HG03095 (cell line): ENCODE results near the gene AGBL1.
"Not testable (repeated sequence)": the region's sequence is repeated elsewhere in the genome, so short reads cannot be mapped to it uniquely, and the experiment has no call there.

Source experiments
- ATAC-seq: cut with Tn5 transposase; IDR thresholded peaks from one replicate; pipeline ENCODE4 v1.9.1; 2021; ENCODE audit warnings: moderate library complexity; ENCODE audit not compliant: unreplicated experiment

Gene AGBL1

DNA sequence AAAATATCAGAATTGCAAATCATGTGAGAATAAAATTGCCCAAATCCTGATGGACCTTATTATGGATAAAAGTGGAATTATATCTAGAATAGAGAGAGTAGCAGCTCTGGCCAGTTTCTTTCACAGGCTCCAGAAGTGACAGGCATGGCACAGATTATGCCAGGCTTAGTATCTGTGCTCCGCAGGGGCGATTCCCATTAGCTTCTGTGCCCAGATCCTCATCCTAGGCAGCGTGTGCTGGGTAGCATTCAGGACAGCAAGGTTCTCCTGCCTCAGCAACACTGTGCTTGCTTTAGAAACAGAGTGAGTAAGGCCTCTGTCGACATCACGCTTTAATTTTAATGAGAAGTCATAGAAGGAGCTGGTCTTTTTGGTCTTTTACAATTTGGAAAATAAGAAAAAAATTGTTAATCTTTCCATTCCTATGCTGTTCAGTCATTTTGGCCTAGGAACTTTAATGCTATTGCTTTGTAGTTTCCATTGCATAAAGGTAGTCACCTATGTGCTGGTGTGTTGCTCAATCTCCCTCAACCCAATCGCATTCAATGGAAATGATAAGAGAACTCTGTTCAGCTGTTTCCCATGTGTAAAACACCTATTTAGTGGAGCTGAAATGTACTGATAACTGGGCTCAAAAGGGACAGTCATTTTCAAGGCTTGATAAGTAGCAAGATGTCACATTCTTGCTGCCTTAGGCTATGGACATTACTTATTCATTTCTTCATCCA is 770.1 kb downstream of the AGBL1 start:
- ATAC-seq, result no peak

DNA sequence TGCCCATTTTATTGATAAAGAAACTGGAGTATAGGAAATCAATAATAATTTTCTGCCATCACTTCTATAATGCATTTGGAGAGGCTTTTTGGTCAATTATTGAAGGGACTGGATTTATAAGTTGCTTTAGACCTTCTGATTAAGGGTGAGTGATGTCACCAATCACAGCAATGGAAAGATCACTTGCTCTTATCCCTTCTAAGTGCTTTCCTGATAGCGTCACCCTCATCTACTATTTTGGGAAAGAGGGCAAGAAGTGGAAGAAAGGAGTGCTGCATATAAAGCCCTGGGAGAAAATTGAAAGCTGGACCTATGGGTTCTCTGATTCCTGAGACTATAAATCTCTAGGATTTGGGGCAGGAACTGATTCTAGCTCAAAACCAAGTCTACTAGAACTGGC is 771.3 kb downstream of the AGBL1 start:
- no peak for ATAC-seq

DNA sequence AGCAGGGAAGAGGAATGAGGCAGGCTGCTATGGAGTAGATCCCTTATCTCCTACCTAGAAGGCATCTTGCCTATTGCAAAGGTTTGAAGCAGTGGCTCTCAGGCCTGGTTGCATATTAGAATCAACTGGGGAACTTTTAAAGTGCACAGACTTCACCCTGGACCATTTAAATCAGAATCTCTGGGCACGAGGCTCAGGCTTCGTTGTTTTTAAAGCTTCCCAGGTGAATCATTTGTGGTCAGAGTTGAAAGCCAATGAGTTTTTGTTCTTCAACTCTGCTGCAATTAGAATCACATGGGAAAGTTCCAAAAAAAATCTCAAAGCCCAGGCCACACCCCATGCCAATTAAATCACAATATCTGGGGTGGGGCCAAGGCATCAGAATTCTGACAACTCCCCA is 773.1 kb downstream of the AGBL1 start:
- no peak for ATAC-seq

DNA sequence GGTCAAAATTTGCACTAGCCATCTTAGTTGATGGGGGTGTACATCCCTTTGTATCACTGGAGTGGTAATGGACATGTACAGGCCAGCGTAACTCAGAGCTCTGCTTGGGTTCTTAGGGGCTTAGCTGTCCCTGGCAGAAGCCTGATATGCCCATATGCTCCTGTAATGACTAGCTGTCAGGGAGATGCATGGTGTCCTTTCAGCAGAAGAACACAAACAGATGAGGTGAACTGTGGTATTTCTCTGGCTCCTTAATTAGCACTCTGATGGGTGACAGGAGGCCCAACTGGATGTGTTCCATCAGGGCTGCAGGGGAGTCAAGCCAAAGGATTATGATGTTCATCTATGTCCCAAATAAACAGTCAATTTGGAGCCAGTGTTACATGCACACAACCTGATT is 774.5 kb downstream of the AGBL1 start:
- no peak for ATAC-seq

DNA sequence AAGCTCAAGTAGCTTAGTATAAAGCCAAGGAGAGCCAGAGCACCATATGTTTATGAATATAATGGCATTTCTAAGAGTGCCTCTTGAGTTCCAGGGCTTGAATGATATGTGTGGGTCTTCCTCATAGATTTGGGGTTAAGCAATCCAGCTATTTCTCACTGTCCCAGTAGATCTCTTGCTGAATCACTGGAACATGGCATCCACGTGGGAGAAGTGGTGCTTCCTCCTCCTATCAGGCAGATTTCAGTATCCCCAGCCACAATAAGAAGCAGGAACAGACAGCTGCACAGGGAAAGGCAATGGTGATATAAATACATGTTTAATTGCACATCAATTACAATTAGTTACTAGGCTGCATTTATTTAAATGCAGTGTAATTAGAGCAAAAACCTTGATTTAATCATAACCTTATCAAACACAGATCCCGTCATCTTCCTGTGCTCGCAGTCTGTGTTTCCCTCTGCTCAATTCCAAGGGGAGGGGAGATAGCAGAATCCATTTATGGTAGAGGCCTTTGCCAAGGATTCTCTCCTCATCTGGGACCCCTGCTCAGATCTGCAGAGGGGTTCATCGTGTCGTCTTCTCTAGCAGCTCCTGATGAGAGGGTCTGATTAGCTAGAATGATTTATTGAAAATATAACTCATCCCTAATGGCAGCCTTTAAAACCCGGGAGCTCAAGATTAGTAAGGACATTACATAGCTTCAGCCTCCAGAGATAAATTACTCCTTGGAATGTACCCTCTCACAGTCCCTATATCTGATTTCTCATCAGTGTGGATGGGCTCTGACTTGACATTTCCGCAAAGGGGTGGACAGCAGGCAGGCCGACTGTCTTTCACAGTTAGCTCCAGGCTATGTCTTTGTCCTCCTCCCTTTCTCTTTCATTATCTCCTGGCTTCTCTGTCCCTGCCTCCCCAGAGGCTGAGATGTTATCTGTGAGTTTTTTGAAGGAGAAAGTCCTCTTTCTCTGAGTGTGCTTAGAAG is 775.9 kb downstream of the AGBL1 start:
- no peak for ATAC-seq

DNA sequence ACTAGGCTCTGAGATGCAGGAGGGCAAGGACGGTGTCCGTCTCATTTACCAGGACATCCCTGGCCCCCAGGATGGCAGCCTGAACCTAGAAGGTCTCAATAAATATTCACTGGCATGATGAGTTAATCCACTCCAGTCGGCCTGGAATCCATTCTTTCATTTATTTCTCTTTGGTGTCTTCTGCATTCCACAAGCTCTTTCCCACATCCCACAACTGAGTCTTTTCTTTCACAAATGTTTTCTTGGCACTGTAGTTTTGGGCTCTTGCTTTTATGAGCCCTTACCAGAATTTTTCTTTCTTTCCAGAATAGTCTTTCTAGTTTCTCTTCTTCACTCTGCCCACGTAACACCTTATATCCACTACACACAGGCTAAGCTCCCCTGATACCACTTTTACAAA is 778.0 kb downstream of the AGBL1 start:
- ATAC-seq, result no peak

DNA sequence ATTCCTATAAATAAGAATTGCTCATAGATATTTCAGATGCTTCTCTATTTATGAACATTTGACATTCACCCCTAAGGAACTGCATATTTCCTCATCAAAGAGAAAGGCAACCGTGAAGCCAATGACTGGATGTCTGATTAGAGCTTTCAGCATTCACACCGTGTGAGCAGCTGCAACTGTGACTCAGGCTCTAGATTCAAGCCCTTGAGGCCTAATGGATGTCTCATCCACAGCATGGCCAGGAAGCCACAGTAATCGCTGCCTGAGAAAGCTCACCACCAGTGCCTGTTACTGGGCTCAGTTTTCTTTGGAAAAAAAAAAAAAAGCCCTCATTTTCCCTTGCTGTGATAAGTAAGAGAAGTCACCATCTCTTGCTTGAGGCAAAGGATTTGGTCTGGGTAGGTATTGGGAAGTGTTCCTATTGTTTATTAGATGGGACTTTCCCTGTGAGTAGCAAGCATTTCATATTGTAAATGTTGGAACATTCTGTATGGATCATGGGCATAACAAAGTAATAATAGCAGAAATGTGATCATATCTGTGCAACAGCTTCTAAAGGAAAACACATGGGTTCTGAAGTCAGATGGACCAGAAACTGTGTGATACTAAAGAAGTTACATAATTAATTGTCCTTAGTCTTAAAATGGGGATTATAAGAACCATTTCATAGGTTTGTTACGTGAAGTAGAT is 783.7 kb downstream of the AGBL1 start:
- no peak for ATAC-seq

DNA sequence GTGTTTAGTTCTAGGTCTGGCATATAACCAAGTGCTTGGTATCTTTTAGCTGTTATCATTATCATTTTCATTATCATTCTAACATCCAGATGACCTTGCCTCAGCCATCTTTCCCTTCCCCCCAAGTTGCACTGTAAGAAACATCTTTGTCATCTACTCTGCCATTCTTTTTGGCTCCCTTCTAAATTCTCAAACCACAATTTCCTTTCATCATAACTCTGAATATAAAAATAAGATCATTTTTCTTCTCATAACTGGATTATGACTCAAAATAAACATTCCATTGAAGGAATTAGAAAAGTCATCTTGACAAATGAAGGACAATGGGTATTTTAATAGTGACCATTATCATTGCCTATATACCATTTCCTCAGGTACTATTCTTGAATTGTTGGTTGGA is 786.2 kb downstream of the AGBL1 start:
- ATAC-seq, result no peak

DNA sequence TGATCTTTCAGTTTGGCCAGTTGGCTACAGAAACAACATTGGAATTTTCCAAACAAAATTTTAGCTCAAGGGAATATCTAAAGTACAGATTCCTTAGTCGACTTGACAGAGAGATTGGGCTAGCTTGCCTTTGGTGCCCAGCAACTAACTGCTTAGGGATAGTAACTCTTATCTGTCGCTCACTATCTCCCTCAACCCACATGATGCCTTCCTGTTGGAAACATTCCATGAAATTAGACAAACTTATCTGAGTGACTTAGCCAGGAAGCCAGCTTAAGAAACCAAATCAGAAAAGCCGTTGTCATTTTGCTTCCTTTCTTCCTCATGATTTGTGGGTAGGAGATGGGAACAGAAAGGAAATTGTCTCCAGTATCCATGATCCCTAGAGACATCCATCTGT is 791.2 kb downstream of the AGBL1 start:
- ATAC-seq, result no peak

DNA sequence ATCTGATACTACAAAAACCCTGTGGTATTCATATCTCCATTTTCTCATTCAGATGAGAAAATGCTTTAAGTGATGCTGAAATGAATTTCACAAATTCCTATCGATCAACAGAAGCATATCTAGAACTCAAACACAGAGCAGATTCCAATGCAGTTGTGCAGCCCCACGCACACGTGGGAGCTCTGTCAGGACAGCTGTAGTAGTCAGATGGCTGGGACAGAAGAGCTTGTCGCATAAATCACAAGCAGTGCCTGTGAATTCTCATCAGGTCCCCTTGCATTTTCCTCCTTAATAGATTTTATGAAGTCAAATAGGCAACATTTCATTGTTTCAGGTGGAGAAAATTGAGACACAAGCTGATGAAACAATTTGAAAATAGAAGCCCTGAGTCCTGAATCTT is 792.3 kb downstream of the AGBL1 start:
- ATAC-seq, result no peak

DNA sequence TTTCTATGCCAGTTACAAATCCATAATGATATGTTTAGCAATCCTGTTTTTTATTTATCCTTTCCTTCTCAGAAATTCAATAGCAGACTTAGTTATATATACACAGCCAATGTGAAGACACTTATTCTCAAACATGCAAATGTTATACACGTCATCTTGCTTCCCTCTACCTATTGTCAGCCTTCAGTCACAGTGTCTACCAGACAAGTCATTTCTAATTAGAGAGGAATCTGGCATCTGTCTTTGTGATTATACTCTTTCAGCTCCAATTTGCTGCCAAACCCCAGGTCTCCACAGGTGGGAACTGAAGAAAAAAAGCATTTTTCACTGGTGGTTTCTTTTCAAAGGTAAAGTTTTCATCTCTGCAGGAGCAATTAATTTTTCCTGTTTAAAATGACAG is 793.1 kb downstream of the AGBL1 start:
- ATAC-seq, result no peak

DNA sequence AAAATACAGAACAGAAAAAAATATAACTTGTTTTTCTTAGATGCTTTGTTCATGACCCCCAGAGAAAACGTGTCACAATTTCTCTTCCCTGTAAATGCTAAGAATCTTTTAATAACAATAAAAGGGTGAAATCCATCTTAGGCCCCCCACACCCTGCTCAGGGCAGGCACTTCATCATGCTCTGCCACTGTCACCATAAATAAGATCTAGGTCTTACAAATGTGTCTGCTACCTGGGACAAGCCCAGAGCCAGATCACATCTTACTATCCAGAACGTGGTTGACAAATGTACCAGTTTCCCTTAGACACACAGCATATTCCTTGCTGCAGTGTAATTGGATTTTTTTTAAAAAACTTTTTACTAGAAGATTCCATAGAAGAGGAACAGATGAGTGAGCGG is 795.4 kb downstream of the AGBL1 start:
- no peak for ATAC-seq

DNA sequence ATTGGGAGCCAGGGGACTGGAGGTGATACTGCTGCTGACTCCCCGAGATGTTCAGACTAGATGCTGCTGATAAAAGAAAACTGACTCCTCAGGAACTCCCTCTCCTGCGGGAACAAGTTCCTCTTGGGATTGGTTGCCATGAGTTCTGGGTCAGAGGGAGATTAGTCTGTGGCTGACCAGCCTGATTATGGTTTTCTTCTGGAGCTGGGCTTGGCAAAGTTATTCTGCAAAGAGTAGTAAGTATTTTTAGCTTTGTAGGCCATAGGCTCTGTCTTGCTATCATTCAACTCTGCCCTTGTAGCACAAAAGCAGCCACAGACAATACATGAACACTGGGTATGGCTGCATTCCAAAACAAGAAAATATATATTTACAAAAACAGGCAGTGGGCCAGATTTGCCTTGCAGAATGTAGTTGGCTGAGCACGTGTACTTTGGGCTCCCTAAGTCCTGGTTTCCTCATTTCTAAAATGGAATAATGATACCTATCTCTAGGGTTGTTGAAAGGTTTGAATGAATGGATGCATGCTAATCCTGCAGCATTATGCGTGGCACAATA is 796.8 kb downstream of the AGBL1 start:
- ATAC-seq, result no peak

DNA sequence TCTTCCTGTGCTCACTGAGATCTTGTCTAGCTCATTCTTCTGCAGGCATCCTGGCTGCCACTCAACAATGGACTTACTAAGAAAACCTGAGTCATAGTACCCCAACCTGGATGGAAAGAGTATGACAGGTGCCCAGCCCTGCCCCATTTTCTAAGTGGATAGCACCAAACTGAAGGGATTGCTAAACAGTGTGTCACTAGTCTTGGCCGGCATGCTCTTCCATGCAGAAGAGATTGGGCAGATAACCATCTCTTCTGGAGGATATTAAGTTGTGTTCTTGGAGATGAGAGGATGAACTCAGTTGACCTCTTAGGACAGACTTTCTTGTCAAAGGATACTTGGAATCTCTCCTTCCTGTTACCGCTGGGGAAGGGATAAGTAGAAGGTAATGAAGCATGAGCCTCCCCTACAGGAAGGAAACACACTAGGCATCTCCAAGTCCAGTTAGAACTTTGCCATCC is 797.5 kb downstream of the AGBL1 start:
- ATAC-seq, result no peak

DNA sequence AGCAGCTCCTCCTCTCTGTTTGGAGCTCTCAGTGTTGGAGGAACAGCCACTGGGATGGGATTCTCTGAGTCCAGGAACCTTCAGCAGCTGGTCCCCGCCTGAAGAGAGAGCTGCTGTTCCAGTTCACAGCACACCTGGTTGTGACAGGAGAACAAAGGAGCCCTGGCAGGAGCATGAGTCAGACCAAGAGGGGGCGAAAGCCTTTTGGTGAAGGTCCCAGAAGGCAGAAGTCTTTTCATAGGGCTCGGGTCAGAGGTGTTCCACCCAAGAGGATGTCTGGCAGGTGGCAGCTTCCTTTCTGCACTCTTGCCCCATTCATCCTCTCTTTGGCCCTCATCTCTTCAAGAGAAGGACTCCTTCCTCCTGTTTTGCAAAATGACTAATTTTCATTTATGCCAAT is 799.2 kb downstream of the AGBL1 start:
- not testable (repeated sequence) for ATAC-seq

DNA sequence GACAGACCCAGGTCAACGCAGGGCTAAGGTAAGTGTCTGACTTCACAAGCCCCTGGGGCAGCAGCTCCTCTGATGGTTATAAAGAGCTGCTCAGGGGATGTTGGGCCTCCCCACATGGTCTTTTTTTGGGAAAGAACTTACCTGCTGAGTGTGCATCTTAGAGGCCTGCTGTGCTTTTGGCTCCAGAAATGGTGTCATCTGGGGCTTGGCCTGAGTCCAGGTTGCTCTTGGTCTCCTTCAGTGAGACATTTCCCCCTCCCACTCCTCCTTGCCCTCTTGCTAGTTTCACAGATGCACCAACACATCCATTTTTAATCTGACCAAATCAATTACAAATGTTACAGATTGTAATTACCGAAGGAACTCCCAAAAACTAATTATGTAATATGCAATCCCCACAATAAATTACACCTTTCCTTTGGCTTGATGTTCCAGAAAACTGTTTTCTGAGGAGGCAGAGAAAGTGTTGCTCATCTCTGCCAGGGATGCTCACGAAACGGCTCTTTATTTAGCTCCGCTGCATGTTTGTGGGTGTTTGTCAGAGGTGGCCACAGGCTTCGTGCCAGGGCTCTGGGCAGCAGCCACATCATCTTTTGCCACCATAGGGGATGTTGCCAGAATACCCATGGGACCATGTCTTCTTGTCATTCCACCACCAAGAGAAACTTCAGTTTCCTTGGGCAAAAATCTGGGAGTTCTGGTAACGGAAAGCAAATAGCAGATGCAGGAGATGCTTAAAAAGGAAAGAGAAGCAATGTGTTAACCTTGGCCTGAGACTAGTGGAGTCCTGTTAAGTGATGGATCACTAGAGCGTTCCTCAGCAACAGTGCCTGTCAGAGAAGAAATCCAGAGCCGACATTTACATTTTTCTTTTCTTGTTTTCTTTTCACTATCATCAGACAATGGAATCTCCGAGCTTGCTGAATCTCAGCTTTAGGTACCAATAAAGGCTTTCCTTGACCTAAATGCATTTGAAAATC is 799.9 kb downstream of the AGBL1 start:
- no peak for ATAC-seq

DNA sequence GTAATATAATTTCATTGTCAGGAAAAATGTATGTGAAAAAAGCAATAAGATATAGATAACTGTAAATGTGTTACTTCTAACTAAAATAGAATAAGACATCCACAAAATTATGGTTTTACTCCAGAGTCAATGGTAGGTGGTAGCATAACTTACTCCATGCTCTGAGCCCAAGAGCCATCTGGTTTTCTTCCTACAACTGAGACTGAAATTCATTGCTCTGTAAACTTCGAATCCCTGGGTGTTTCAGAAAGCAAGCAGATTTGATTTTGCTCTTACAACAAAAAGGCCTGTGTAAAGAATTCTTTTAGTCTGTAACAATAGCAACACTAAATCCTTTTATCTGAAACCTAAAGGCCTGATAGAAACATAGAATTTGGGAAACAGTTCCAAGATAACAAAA is 805.9 kb downstream of the AGBL1 start:
- ATAC-seq, result no peak

DNA sequence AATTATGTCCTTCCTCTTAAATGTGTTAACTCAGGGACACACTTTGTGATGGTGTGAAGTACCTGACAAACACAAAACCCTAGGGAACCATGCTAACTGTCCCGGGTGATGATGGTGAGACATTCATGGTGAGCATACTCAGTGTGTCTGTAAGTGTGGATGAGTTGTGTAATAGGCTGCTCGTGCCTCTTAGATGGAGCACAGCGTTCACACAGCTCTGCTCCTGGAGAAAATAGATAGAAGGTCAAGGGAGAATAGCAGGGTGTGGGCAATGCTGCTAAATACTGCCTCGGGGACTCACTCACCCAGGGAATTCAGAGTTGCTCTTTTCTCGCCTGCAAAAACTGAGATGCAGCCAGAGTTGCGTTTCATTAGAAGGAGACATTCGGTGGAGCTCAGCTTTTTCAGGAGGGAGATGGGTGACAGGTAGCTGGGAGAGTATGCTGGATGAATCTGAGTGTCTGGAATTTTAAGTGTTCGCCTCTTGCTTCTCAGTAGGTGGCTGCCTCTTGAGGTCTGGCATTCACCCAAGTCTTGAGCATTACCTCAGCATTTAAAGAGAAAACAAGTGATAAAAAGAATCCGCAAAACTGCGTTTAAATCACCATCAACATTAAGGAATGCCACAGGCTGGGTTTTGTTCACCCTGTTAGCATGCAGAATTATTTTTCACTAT is 813.2 kb downstream of the AGBL1 start:
- ATAC-seq, result no peak

DNA sequence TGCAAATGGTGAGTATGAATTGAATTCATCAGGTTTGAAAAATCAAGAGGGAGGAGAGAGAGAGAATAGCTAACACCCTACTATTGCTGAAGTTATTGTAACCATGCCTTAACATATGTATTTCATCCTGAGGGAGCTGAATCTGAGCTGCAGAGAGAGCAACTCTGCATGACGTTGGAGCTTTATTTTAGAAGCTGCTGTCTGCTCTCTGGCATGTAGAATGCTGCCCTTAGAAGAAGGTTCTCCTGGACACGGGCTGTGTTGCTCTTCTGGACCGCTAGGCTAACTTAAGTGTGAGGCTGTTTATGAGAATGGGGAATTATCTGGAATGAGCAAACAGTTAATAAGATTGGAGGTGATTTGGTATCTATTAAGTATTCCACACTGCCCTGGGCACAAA is 814.6 kb downstream of the AGBL1 start:
- no peak for ATAC-seq
